Loucy (cell line): ENCODE results near the gene SLC22A1.

Experiments
- CTCF ChIP-seq: fragments of 200-600 bp; sonication (generic); conservative IDR thresholded peaks from 2 replicates; pipeline ENCODE4 v1.5.1; 2014; ENCODE audit warnings: mild to moderate bottlenecking, antibody characterized with exemption, low read length
- EZH2phosphoT487 ChIP-seq: fragments of 200-600 bp; IDR thresholded peaks from 2 replicates; pipeline ENCODE4 v1.6.1; 2018; ENCODE audit warnings: antibody characterized with exemption, mild to moderate bottlenecking, moderate library complexity, borderline replicate concordance

GRCh38 chr6:160198606-160199211, 77.1 kb downstream of the SLC22A1 start:
- TF ChIP-seq CTCF: no peak
- no peak for TF ChIP-seq EZH2phosphoT487
